GM18520 (cell line): Measurements from ENCODE around the gene TTC28.

Experiments
- ATAC-seq: cut with Tn5 transposase; IDR thresholded peaks from one replicate; pipeline ENCODE4 v1.9.1; 2021; ENCODE audit not compliant: unreplicated experiment

TTC28 gene

GRCh38 chr22:28013611-28014010 is 666.0 kb downstream of the TTC28 start:
- no peak for ATAC-seq

GRCh38 chr22:28012832-28013460 is 666.7 kb downstream of the TTC28 start:
- ATAC-seq = no peak

GRCh38 chr22:28009272-28009827 is 670.3 kb downstream of the TTC28 start:
- ATAC-seq = no peak

- no peak for ATAC-seq
Measured at GRCh38 chr22:28008649-28009048, 671.0 kb downstream of the TTC28 start.

GRCh38 chr22:28008056-28008455 is 671.6 kb downstream of the TTC28 start:
- no peak for ATAC-seq

- no peak for ATAC-seq
Measured at GRCh38 chr22:28006271-28006670, 673.4 kb downstream of the TTC28 start.

GRCh38 chr22:28005513-28005912 is 674.1 kb downstream of the TTC28 start:
- ATAC-seq = no peak

GRCh38 chr22:28004021-28004420 is 675.6 kb downstream of the TTC28 start:
- ATAC-seq = no peak

- no peak for ATAC-seq
Measured at GRCh38 chr22:28002863-28003565, 676.6 kb downstream of the TTC28 start.

- no peak for ATAC-seq
Measured at GRCh38 chr22:28002181-28002700, 677.4 kb downstream of the TTC28 start.

GRCh38 chr22:28001171-28001835 is 678.3 kb downstream of the TTC28 start:
- no peak for ATAC-seq

GRCh38 chr22:28000361-28000760 is 679.3 kb downstream of the TTC28 start:
- ATAC-seq = no peak

- no peak for ATAC-seq
Measured at GRCh38 chr22:27999876-28000275, 679.8 kb downstream of the TTC28 start.

- no peak for ATAC-seq
Measured at GRCh38 chr22:27998511-27999410, 680.9 kb downstream of the TTC28 start.

GRCh38 chr22:27997538-27997937 is 682.1 kb downstream of the TTC28 start:
- ATAC-seq = no peak

GRCh38 chr22:27996981-27997380 is 682.7 kb downstream of the TTC28 start:
- no peak for ATAC-seq

- ATAC-seq = no peak
Measured at GRCh38 chr22:27996529-27996925, 683.1 kb downstream of the TTC28 start.

GRCh38 chr22:27995801-27996528 is 683.7 kb downstream of the TTC28 start:
- no peak for ATAC-seq

- no peak for ATAC-seq
Measured at GRCh38 chr22:27994481-27995331, 684.9 kb downstream of the TTC28 start.
